WTC11 (cell line): ENCODE data around the gene HOXC11.

Experiments used
- CTCF ChIP-seq: fragments of 200-600 bp; IDR thresholded peaks from 2 replicates; pipeline ENCODE4 v1.8.0; 2022; ENCODE audit warnings: antibody characterized with exemption
- SMAD3 ChIP-seq: sonication (generic); formaldehyde crosslinking; IDR thresholded peaks from 2 replicates; pipeline ENCODE4 v1.8.0; 2022; ENCODE audit warnings: missing genetic modification reagents, mild to moderate bottlenecking, borderline replicate concordance

GRCh38 chr12:53953831-53954693, 18.9 kb upstream of the HOXC11 start:
- no peak for TF ChIP-seq SMAD3 (CRISPR knock-in tag)
- no peak for TF ChIP-seq CTCF
